ENCODE results near the gene SPTBN1. TPM values are rescaled to one million over a fixed set of nuclear protein-coding genes. Genes with fewer than 3 reads are reported as not detected.
"Not testable (repeated sequence)": the region's sequence is repeated elsewhere in the genome, so short reads cannot be mapped to it uniquely, and the experiment has no call there.

Gene SPTBN1
- total RNA-seq, 1 experiment from 2014 or later: 34.9 TPM

- DNase-seq (ENCODE audit: low spot score): no peak
These were observed 46.6 kb downstream of the SPTBN1 start for GRCh38 chr2:54502731-54503130.

- DNase-seq (ENCODE audit: low spot score): peak; percentile 25
These were observed 47.1 kb downstream of the SPTBN1 start for GRCh38 chr2:54503192-54503591.

- no peak for DNase-seq (ENCODE audit: low spot score)
These were observed 47.7 kb downstream of the SPTBN1 start for GRCh38 chr2:54503828-54504227.

- no peak for DNase-seq (ENCODE audit: low spot score)
These were observed 48.7 kb downstream of the SPTBN1 start for GRCh38 chr2:54504866-54505265.

GRCh38 chr2:54508541-54508940 is 52.4 kb downstream of the SPTBN1 start:
- DNase-seq (ENCODE audit: low spot score): no peak

GRCh38 chr2:54509043-54509442 is 52.9 kb downstream of the SPTBN1 start:
- not testable (repeated sequence) for DNase-seq (ENCODE audit: low spot score)

- DNase-seq (ENCODE audit: low spot score): no peak
These were observed 54.8 kb downstream of the SPTBN1 start for GRCh38 chr2:54510916-54511315.

- DNase-seq (ENCODE audit: low spot score): no peak
These were observed 56.1 kb downstream of the SPTBN1 start for GRCh38 chr2:54512183-54512582.

GRCh38 chr2:54512663-54513362 is 56.7 kb downstream of the SPTBN1 start:
- DNase-seq (ENCODE audit: low spot score): no peak

- no peak for DNase-seq (ENCODE audit: low spot score)
These were observed 57.2 kb downstream of the SPTBN1 start for GRCh38 chr2:54513363-54513715.

- no peak for DNase-seq (ENCODE audit: low spot score)
These were observed 58.9 kb downstream of the SPTBN1 start for GRCh38 chr2:54514822-54515569.

GRCh38 chr2:54516842-54517241 is 60.7 kb downstream of the SPTBN1 start:
- no peak for DNase-seq (ENCODE audit: low spot score)

- DNase-seq (ENCODE audit: low spot score): not testable (repeated sequence)
These were observed 61.9 kb downstream of the SPTBN1 start for GRCh38 chr2:54518016-54518415.

GRCh38 chr2:54518430-54518829 is 62.3 kb downstream of the SPTBN1 start:
- no peak for DNase-seq (ENCODE audit: low spot score)

GRCh38 chr2:54519841-54520459 is 63.8 kb downstream of the SPTBN1 start:
- no peak for DNase-seq (ENCODE audit: low spot score)

- no peak for DNase-seq (ENCODE audit: low spot score)
These were observed 64.6 kb downstream of the SPTBN1 start for GRCh38 chr2:54520687-54521086.

GRCh38 chr2:54522624-54523281 is 66.6 kb downstream of the SPTBN1 start:
- peak; percentile 44 for DNase-seq (ENCODE audit: low spot score)

GRCh38 chr2:54523324-54523959 is 67.3 kb downstream of the SPTBN1 start:
- no peak for DNase-seq (ENCODE audit: low spot score)

GRCh38 chr2:54524226-54524991 is 68.3 kb downstream of the SPTBN1 start:
- peak; percentile 31 for DNase-seq (ENCODE audit: low spot score)

GRCh38 chr2:54525321-54525720 is 69.2 kb downstream of the SPTBN1 start:
- DNase-seq (ENCODE audit: low spot score): no peak

GRCh38 chr2:54526226-54526879 is 70.2 kb downstream of the SPTBN1 start:
- no peak for DNase-seq (ENCODE audit: low spot score)

Data from H4 (cell line).